Progenitor cell of endocrine pancreas (in vitro differentiated cells): ENCODE measurements around the gene TACC3. TPM values are rescaled to one million over a fixed set of nuclear protein-coding genes. Genes with fewer than 3 reads are reported as not detected.

Experiments used
- DNase-seq: peaks from one replicate; pipeline ENCODE4 v3.0.0; 2021; ENCODE audit warnings: low spot score; ENCODE audit not compliant: unreplicated experiment
- H3K27ac Mint-ChIP-seq: 2 replicates; pipeline ENCODE4 v1.8.0; 2021; ENCODE audit warnings: mild to moderate bottlenecking, moderate library complexity, mixed read lengths
- H3K27me3 Mint-ChIP-seq: 2 replicates; pipeline ENCODE4 v1.8.0; 2021; ENCODE audit warnings: mixed read lengths
- H3K36me3 Mint-ChIP-seq: 2 replicates; pipeline ENCODE4 v1.8.0; 2022; ENCODE audit warnings: mixed read lengths; ENCODE audit not compliant: insufficient read depth
- H3K4me1 Mint-ChIP-seq: 2 replicates; pipeline ENCODE4 v1.8.0; 2021; ENCODE audit warnings: low read depth, mixed read lengths
- H3K4me3 Mint-ChIP-seq: 2 replicates; pipeline ENCODE4 v1.8.0; 2021; ENCODE audit warnings: low read depth, mild to moderate bottlenecking, moderate library complexity, mixed read lengths
- H3K9me3 Mint-ChIP-seq: 2 replicates; pipeline ENCODE4 v1.8.0; 2021; ENCODE audit warnings: low read depth, mixed read lengths
- CTCF ChIP-seq: fragments of 200-600 bp; sonication (generic); IDR thresholded peaks from one replicate; pipeline ENCODE4 v1.5.0; 2021; ENCODE audit warnings: antibody characterized with exemption, mild to moderate bottlenecking; ENCODE audit not compliant: unreplicated experiment
- total RNA-seq: library from RNA; stranded (reverse); gene quantifications from 2 replicates; pipeline ENCODE4 v1.2.1, GENCODE V29; 2021

TACC3 gene
- total RNA-seq, 1 donor from 2014 or later = 56.2 TPM

- H3K27me3 Mint-ChIP-seq = no peaks in the 10 kb centered on the region
- no peak overlapping the region for H3K4me3 Mint-ChIP-seq
- TF ChIP-seq CTCF = peak; percentile 97
- no peaks in the 10 kb centered on the region for H3K9me3 Mint-ChIP-seq
- H3K36me3 Mint-ChIP-seq = peaks cover 3% of the 10 kb centered on the region
- H3K4me1 Mint-ChIP-seq = no peaks in the 10 kb centered on the region
- H3K27ac Mint-ChIP-seq = no peak overlapping the region
- DNase-seq = peak; percentile 98
Measured at GRCh38 chr4:1746265-1746691, 25.0 kb downstream of the TACC3 start.

- Mint-ChIP-seq H3K27me3 (no peaks in the 10 kb centered on the region), H3K9me3 (no peaks in the 10 kb centered on the region), H3K36me3 (peaks cover 3% of the 10 kb centered on the region), H3K27ac (no peak overlapping the region), H3K4me3 (no peak overlapping the region), H3K4me1 (no peaks in the 10 kb centered on the region)
- no peak for TF ChIP-seq CTCF
- DNase-seq = no peak
Measured at GRCh38 chr4:1746919-1747602, 25.7 kb downstream of the TACC3 start.

- H3K4me1 Mint-ChIP-seq = no peaks in the 10 kb centered on the region
- H3K9me3 Mint-ChIP-seq = no peaks in the 10 kb centered on the region
- no peak for TF ChIP-seq CTCF
- peaks cover 3% of the 10 kb centered on the region for H3K36me3 Mint-ChIP-seq
- H3K27ac Mint-ChIP-seq = no peak overlapping the region
- DNase-seq = no peak
- no peaks in the 10 kb centered on the region for H3K27me3 Mint-ChIP-seq
- no peak overlapping the region for H3K4me3 Mint-ChIP-seq
Measured at GRCh38 chr4:1747603-1747967, 26.3 kb downstream of the TACC3 start.

- Mint-ChIP-seq H3K4me3 (no peak overlapping the region), H3K27me3 (no peaks in the 10 kb centered on the region), H3K36me3 (peaks cover 1% of the 10 kb centered on the region), H3K9me3 (no peaks in the 10 kb centered on the region), H3K27ac (no peak overlapping the region), H3K4me1 (no peaks in the 10 kb centered on the region)
- peak; percentile 89 for DNase-seq
- peak; percentile 98 for TF ChIP-seq CTCF
Measured at GRCh38 chr4:1748465-1748995, 27.2 kb downstream of the TACC3 start.

- no peak overlapping the region for H3K27ac Mint-ChIP-seq
- no peaks in the 10 kb centered on the region for H3K36me3 Mint-ChIP-seq
- H3K9me3 Mint-ChIP-seq = no peaks in the 10 kb centered on the region
- H3K4me3 Mint-ChIP-seq = no peak overlapping the region
- H3K27me3 Mint-ChIP-seq = no peaks in the 10 kb centered on the region
- TF ChIP-seq CTCF = no peak
- no peak for DNase-seq
- H3K4me1 Mint-ChIP-seq = no peaks in the 10 kb centered on the region
Measured at GRCh38 chr4:1749370-1749769, 28.0 kb downstream of the TACC3 start.
